Panc1 (cell line): Measurements from ENCODE around the gene DGCR2.

Source experiments
- POLR2AphosphoS5 ChIP-seq: IDR thresholded peaks from 2 replicates; pipeline ENCODE4 v1.6.1; 2012; ENCODE audit warnings: mild to moderate bottlenecking, low read depth, low read length, moderate library complexity
- TF ChIP-seq, protein P1 (sequence below): fragments of 450-650 bp; IDR thresholded peaks from 2 replicates; pipeline ENCODE4 v1.5.1; 2017; ENCODE audit warnings: mild to moderate bottlenecking

DNA sequence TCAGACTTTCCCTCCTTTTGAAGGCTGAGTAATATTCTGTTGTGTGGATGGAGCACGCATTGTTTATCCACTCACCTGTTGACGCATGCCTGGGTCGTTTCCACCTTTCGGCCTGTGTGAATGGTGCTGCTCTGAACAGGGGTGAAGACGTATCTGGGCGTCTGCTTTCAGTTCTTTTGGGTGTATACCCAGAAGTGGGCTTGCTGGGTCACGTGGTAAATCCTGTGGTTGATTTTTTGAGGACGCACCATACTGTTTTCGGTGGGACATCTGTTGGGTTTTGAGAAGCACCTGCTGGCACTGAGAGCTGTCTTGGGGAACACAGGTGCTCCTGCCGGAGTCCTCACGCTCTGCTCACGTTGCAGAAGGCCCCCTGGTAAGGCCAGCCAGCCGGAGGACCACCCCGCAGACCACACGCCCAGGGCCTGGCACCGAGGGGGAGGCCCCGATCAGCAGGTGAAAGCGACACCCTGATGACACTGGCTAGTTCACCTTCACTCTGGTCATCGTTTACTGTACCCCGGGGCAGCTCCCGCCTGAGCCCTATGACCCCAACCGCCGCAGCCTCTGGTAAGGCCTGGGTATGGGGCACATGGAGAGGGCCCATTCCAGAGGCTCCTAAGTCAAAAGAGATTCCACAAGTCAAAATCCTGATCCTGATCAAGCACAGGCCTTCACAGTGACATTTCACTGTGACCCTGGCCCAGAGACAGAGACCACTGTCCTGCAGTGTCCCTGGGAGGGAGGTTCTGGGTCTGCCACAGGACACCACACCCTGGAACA is 131.7 kb downstream of the DGCR2 start:
- TF ChIP-seq, protein P1, sequence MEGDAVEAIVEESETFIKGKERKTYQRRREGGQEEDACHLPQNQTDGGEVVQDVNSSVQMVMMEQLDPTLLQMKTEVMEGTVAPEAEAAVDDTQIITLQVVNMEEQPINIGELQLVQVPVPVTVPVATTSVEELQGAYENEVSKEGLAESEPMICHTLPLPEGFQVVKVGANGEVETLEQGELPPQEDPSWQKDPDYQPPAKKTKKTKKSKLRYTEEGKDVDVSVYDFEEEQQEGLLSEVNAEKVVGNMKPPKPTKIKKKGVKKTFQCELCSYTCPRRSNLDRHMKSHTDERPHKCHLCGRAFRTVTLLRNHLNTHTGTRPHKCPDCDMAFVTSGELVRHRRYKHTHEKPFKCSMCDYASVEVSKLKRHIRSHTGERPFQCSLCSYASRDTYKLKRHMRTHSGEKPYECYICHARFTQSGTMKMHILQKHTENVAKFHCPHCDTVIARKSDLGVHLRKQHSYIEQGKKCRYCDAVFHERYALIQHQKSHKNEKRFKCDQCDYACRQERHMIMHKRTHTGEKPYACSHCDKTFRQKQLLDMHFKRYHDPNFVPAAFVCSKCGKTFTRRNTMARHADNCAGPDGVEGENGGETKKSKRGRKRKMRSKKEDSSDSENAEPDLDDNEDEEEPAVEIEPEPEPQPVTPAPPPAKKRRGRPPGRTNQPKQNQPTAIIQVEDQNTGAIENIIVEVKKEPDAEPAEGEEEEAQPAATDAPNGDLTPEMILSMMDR = no peak
- no peak for TF ChIP-seq POLR2AphosphoS5
